Thyroid gland (tissue), 4 donors: ENCODE results near the gene THYN1. TPM values are rescaled to one million over a fixed set of nuclear protein-coding genes. Genes with fewer than 3 reads are reported as not detected.

Experiments used
- DNase-seq, 2 donors: peaks; one replicate each; pipeline ENCODE4 v3.0.0-alpha.2; 2019
- H3K27ac ChIP-seq, 3 donors: fragments of 200-600 bp; sonication (generic); 1 replicate in 2 of 3; 2 replicates in 1 of 3; pipeline ENCODE4 v1.5.1; 2016 to 2019; ENCODE audit warnings: mild to moderate bottlenecking in 1 of 3, moderate library complexity in 1 of 3
- H3K27me3 ChIP-seq: fragments of 200-600 bp; sonication (generic); one replicate; pipeline ENCODE4 v1.5.1; 2019
- H3K36me3 ChIP-seq, 2 donors: fragments of 200-600 bp; sonication (generic); one replicate each; pipeline ENCODE4 v1.5.1; 2016 to 2019
- H3K4me1 ChIP-seq, 2 donors: fragments of 200-600 bp; sonication (generic); one replicate each; pipeline ENCODE4 v1.5.1; 2017 to 2019
- H3K4me3 ChIP-seq, 3 donors: fragments of 200-600 bp; sonication (generic); replicated peaks in 1 of 3; 1 replicate in 2 of 3; 2 replicates in 1 of 3; pipeline ENCODE4 v1.5.1; 2016; ENCODE audit warnings: mild to moderate bottlenecking in 1 of 3
- H3K9me3 ChIP-seq: fragments of 200-600 bp; sonication (generic); one replicate; pipeline ENCODE4 v1.5.1; 2017
- POLR2A ChIP-seq, 2 donors: fragments of 450-650 bp; IDR thresholded peaks; one replicate each; pipeline ENCODE4 v1.6.1; 2017; ENCODE audit warnings: antibody characterized with exemption in 2 of 2, mild to moderate bottlenecking in 2 of 2, moderate library complexity in 1 of 2
- WGBS, 2 donors: methylation state at CpG; one replicate each; pipeline ENCODE4 v1.1.5; 2017; 5-methylcytosine and 5-hydroxymethylcytosine counted together
- intact Hi-C: fragments of 100-400 bp; cut with DNase I; formaldehyde crosslinking; loops from one replicate; pipeline ENCODE4 v1.15.1; 2023
- total RNA-seq, 4 donors: library from RNA; depleted of rRNA; stranded (reverse); fragments of >200 nt; gene quantifications; one replicate each; pipeline ENCODE4 v1.2.3, GENCODE V29; 2016
- TF ChIP-seq, protein P1 (sequence below), 6 experiments: fragments of 200-600 bp in 3 of 6; fragments of 450-650 bp in 3 of 6; sonication (generic) in 3 of 6; IDR thresholded peaks; one replicate each; pipeline ENCODE4 v1.5.1; 2016 to 2019; ENCODE audit warnings: antibody characterized with exemption in 6 of 6, mild to moderate bottlenecking in 2 of 6, inconsistent platforms in 1 of 6, moderate library complexity in 1 of 6

Gene THYN1
- total RNA-seq, 4 donors from 2014 or later: 42.4 to 77.9 (median 63.8) TPM

DNA sequence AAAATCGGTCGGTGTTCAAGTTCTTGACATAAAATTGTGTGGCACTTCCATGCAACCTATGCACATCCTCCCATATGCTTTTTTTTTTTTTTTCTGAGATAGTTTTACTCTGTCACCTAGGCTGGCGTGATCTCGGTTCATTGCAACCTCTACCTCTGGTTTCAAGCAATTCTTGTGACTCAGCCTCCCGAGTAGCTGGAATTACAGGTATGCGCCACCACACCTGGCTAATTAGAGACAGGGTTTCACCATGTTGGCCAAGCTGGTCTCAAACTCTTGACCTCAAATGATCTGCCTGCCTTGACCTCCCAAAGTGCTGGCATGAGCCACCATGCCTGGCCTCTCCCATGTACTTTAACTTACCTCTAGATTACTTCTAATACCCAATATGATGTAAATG is 38.0 kb upstream of the THYN1 start:
- no peak for DNase-seq
- TF ChIP-seq, protein P1, sequence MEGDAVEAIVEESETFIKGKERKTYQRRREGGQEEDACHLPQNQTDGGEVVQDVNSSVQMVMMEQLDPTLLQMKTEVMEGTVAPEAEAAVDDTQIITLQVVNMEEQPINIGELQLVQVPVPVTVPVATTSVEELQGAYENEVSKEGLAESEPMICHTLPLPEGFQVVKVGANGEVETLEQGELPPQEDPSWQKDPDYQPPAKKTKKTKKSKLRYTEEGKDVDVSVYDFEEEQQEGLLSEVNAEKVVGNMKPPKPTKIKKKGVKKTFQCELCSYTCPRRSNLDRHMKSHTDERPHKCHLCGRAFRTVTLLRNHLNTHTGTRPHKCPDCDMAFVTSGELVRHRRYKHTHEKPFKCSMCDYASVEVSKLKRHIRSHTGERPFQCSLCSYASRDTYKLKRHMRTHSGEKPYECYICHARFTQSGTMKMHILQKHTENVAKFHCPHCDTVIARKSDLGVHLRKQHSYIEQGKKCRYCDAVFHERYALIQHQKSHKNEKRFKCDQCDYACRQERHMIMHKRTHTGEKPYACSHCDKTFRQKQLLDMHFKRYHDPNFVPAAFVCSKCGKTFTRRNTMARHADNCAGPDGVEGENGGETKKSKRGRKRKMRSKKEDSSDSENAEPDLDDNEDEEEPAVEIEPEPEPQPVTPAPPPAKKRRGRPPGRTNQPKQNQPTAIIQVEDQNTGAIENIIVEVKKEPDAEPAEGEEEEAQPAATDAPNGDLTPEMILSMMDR (IDR thresholded peaks at IDR 0.05): no peak
- no peak for TF ChIP-seq POLR2A (IDR thresholded peaks at IDR 0.05)
- H3K36me3 ChIP-seq: no peaks in the 10 kb centered on the region
- no peak overlapping the region for H3K27ac ChIP-seq
- WGBS, 2 donors: 95 to 98% methylated on average over 6 of the region's 6 CpGs
- no peak overlapping the region for H3K4me3 ChIP-seq
- H3K27me3 ChIP-seq: no peaks in the 10 kb centered on the region
- intact Hi-C loops: no loop called here
- no peaks in the 10 kb centered on the region for H3K9me3 ChIP-seq
- H3K4me1 ChIP-seq: no peaks in the 10 kb centered on the region

DNA sequence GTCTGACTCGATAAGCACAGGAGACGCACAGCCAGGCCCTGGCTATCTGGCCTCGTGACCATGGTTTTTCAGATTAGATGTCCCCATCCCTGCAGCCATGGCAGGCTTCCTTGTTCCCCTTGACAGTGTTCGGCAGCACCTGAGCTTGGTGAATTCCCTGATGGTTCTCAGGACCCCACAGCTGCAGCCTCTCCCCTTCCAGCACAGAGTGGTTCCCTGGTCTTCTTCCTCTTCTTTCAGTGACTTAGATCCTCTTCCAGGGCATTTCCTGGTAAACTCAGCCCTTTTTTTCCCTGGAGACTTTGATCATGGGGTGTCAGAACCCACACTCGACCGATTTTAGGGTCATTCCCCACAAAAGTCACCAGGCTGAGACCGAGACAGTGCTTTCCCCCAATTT is 37.5 kb upstream of the THYN1 start:
- Histone ChIP-seq H3K27ac (no peak overlapping the region), H3K9me3 (no peaks in the 10 kb centered on the region), H3K36me3 (no peaks in the 10 kb centered on the region), H3K27me3 (no peaks in the 10 kb centered on the region), H3K4me1 (no peaks in the 10 kb centered on the region), H3K4me3 (no peak overlapping the region)
- intact Hi-C loops: no loop called here
- TF ChIP-seq, protein P1 (IDR thresholded peaks at IDR 0.05): no peak
- no peak for TF ChIP-seq POLR2A (IDR thresholded peaks at IDR 0.05)
- no peak for DNase-seq
- 91 to 94% methylated on average over 7 of the region's 7 CpGs for WGBS, 2 donors

DNA sequence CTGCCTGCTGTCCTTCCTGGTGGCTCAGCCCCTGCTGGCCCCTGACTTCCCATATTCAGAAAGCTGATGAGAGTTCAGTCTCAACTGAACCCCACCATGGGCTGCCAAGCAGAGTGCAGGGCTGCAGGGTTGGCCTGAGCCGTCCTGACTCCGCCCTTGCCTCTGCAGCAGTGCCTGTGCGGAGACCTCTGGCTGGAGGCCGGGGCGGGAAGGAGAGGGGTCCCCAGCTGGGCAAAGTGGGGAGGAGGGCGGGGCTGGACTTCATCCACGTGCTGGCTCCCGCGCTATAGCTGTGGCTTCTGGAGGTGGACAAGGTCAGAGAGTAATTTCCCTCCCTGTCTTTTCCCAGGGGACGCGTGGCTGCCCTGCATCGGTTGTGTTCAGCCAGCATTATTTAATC is 36.6 kb upstream of the THYN1 start:
- no peak for DNase-seq
- no peaks in the 10 kb centered on the region for H3K36me3 ChIP-seq
- H3K9me3 ChIP-seq: no peaks in the 10 kb centered on the region
- no peak overlapping the region for H3K27ac ChIP-seq
- TF ChIP-seq POLR2A (IDR thresholded peaks at IDR 0.05): no peak
- TF ChIP-seq, protein P1 (IDR thresholded peaks at IDR 0.05): no peak
- 54 to 58% methylated on average over 7 to 12 of the region's 12 CpGs for WGBS, 2 donors
- no peak overlapping the region for H3K4me3 ChIP-seq
- H3K4me1 ChIP-seq: no peaks in the 10 kb centered on the region
- intact Hi-C loops: no loop called here
- no peaks in the 10 kb centered on the region for H3K27me3 ChIP-seq

DNA sequence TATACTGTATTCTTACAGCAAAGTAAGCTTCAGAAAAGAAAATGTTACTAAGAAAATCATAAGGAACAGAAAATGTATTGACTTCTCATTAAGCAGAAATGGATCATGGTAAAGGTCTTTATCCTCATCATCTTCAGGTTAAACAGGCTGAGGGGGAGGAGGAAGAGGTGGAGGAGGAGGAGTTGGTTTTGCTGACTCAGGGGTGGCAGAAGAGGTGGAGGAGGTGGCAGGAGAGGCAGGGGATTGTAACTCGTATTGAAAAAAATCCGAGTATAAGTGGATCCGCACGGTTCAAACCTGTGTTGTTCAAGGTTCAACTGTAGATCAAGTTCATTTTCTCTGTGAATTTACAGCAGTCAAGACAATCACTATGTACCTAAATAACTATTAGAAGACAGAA is 36.0 kb upstream of the THYN1 start:
- Histone ChIP-seq H3K9me3 (no peaks in the 10 kb centered on the region), H3K27ac (no peak overlapping the region), H3K4me3 (no peak overlapping the region), H3K36me3 (no peaks in the 10 kb centered on the region), H3K4me1 (no peaks in the 10 kb centered on the region), H3K27me3 (no peaks in the 10 kb centered on the region)
- no peak for DNase-seq
- intact Hi-C loops: no loop called here
- TF ChIP-seq POLR2A (IDR thresholded peaks at IDR 0.05): no peak
- TF ChIP-seq, protein P1 (IDR thresholded peaks at IDR 0.05): no peak
- WGBS, 2 donors: 57 to 69% methylated on average over 4 of the region's 4 CpGs

DNA sequence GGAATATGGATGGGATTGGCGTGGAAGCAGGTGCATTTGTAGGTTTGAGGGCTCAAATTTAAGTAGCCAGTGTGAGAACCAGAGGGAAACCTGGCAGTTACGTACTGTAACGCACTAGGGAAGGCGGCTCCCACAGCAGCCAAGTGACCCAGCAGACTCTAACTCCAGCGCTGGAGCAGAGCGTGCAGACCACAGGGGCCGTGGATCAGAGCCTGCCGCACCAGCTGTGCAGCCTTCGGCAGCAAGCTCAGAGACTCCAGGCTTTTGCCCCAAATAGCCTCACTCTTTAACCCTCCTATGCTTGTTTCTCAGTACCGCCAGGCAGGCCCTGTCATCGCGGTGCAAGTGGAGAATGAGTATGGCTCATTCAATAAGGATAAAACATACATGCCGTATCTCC is 35.3 kb upstream of the THYN1 start:
- intact Hi-C loops: no loop called here
- Histone ChIP-seq H3K27ac (no peak overlapping the region), H3K9me3 (no peaks in the 10 kb centered on the region), H3K27me3 (no peaks in the 10 kb centered on the region), H3K4me3 (no peak overlapping the region), H3K4me1 (no peaks in the 10 kb centered on the region), H3K36me3 (no peaks in the 10 kb centered on the region)
- no peak for DNase-seq
- TF ChIP-seq, protein P1 (IDR thresholded peaks at IDR 0.05): no peak
- TF ChIP-seq POLR2A (IDR thresholded peaks at IDR 0.05): no peak
- 93 to 95% methylated on average over 12 to 13 of the region's 13 CpGs for WGBS, 2 donors
